ENCODE data around the gene MMP13.
A peak's percentile ranks its signal among the peaks of the same experiment; 100 is the strongest.
"Not testable (repeated sequence)": the region's sequence is repeated elsewhere in the genome, so short reads cannot be mapped to it uniquely, and the experiment has no call there.

MMP13 gene

GRCh38 chr11:102955624-102956023 is at the start of gene MMP13:
TSS of gene MMP13 (minus strand) at chr11:102955732. CDS start at chr11:102955705, 27 bp downstream.
- DNase-seq (ENCODE audit: low read depth in 4 of 4, low spot score in 1 of 4): no peak

GRCh38 chr11:103004234-103004633 is 48.7 kb upstream of the MMP13 start:
- DNase-seq (ENCODE audit: low read depth in 4 of 4, low spot score in 1 of 4): not testable (repeated sequence)

- no peak for DNase-seq (ENCODE audit: low read depth in 4 of 4, low spot score in 1 of 4)
Measured at GRCh38 chr11:102994105-102994504, 38.6 kb upstream of the MMP13 start.

GRCh38 chr11:102991776-102992175 is 36.2 kb upstream of the MMP13 start:
- DNase-seq (ENCODE audit: low read depth in 4 of 4, low spot score in 1 of 4): no peak

GRCh38 chr11:102990145-102990544 is 34.6 kb upstream of the MMP13 start:
- DNase-seq (ENCODE audit: low read depth in 4 of 4, low spot score in 1 of 4): no peak

GRCh38 chr11:102989379-102990047 is 34.0 kb upstream of the MMP13 start:
- no peak for DNase-seq (ENCODE audit: low read depth in 4 of 4, low spot score in 1 of 4)

- DNase-seq (ENCODE audit: low read depth in 4 of 4, low spot score in 1 of 4): no peak
Measured at GRCh38 chr11:102986815-102987214, 31.3 kb upstream of the MMP13 start.

- no peak for DNase-seq (ENCODE audit: low read depth in 4 of 4, low spot score in 1 of 4)
Measured at GRCh38 chr11:102985850-102986249, 30.3 kb upstream of the MMP13 start.

- no peak for DNase-seq (ENCODE audit: low read depth in 4 of 4, low spot score in 1 of 4)
Measured at GRCh38 chr11:102983486-102983885, 28.0 kb upstream of the MMP13 start.

- no peak for DNase-seq (ENCODE audit: low read depth in 4 of 4, low spot score in 1 of 4)
Measured at GRCh38 chr11:102981324-102981910, 25.9 kb upstream of the MMP13 start.

- no peak for DNase-seq (ENCODE audit: low read depth in 4 of 4, low spot score in 1 of 4)
Measured at GRCh38 chr11:102974552-102975280, 19.2 kb upstream of the MMP13 start.

- not testable (repeated sequence) for DNase-seq (ENCODE audit: low read depth in 4 of 4, low spot score in 1 of 4)
Measured at GRCh38 chr11:102973698-102974097, 18.2 kb upstream of the MMP13 start.

- no peak for DNase-seq (ENCODE audit: low read depth in 4 of 4, low spot score in 1 of 4)
Measured at GRCh38 chr11:102972853-102973252, 17.3 kb upstream of the MMP13 start.

GRCh38 chr11:102971766-102972165 is 16.2 kb upstream of the MMP13 start:
- no peak for DNase-seq (ENCODE audit: low read depth in 4 of 4, low spot score in 1 of 4)

- DNase-seq (ENCODE audit: low read depth in 4 of 4, low spot score in 1 of 4): no peak
Measured at GRCh38 chr11:102967497-102967896, 12.0 kb upstream of the MMP13 start.

- no peak for DNase-seq (ENCODE audit: low read depth in 4 of 4, low spot score in 1 of 4)
Measured at GRCh38 chr11:102966011-102966410, 10.5 kb upstream of the MMP13 start.

GRCh38 chr11:102964867-102965266 is 9.3 kb upstream of the MMP13 start:
- DNase-seq (ENCODE audit: low read depth in 4 of 4, low spot score in 1 of 4): no peak

GRCh38 chr11:102957953-102958352 is 2.4 kb upstream of the MMP13 start:
- DNase-seq (ENCODE audit: low read depth in 4 of 4, low spot score in 1 of 4): no peak

- DNase-seq (ENCODE audit: low read depth in 4 of 4, low spot score in 1 of 4): no peak
Measured at GRCh38 chr11:102950622-102951081, 4.9 kb downstream of the MMP13 start.

- DNase-seq (ENCODE audit: low read depth in 4 of 4, low spot score in 1 of 4): no peak
Measured at GRCh38 chr11:102946237-102946636, 9.3 kb downstream of the MMP13 start.

- peak in 2 of 4 experiments; percentile 6 to 16 for DNase-seq (ENCODE audit: low read depth in 4 of 4, low spot score in 1 of 4)
Measured at GRCh38 chr11:102940714-102941588, 14.6 kb downstream of the MMP13 start.

Measured in stimulated activated CD4-positive, alpha-beta T cell treated with anti-CD3 and anti-CD28 coated beads, Interleukin-1b, Interleukin-23, amount 100 ng/mL, for 24 hours (primary cell).